K562 (cell line): ENCODE data around the gene DVL3. TPM values are rescaled to one million over a fixed set of nuclear protein-coding genes. Genes with fewer than 3 reads are reported as not detected.

Source experiments
- FOXJ3 ChIP-seq: sonication (generic); formaldehyde crosslinking; IDR thresholded peaks from 2 replicates; pipeline ENCODE4 v1.4.0; 2020; ENCODE audit warnings: mild to moderate bottlenecking, missing genetic modification reagents
- HDAC3 ChIP-seq: fragments of 450-650 bp; IDR thresholded peaks from 2 replicates; pipeline ENCODE4 v1.6.1; 2018; ENCODE audit warnings: borderline replicate concordance, mild to moderate bottlenecking, moderate library complexity; ENCODE audit not compliant: partially characterized antibody
- NRF1 ChIP-seq, 2 experiments: fragments of 450-650 bp; IDR thresholded peaks in 1 of 2; conservative IDR thresholded peaks in 1 of 2; 2 replicates each; pipeline ENCODE4 v1.6.1; 2014; ENCODE audit warnings: mild to moderate bottlenecking in 2 of 2
- TOE1 ChIP-seq, 2 experiments: fragments of 450-650 bp in 1 of 2; sonication (generic) in 1 of 2; formaldehyde crosslinking in 1 of 2; IDR thresholded peaks; 2 replicates each; pipeline versions ENCODE4 v1.7.1 to v1.8.0; 2016 to 2022; ENCODE audit warnings: borderline replicate concordance in 2 of 2, mild to moderate bottlenecking in 2 of 2, antibody characterized with exemption in 1 of 2, inconsistent platforms in 1 of 2, low read depth in 1 of 2, missing genetic modification reagents in 1 of 2, moderate library complexity in 1 of 2
- ZBTB5 ChIP-seq: fragments of 450-650 bp; IDR thresholded peaks from 2 replicates; pipeline ENCODE4 v1.6.1; 2017; ENCODE audit warnings: antibody characterized with exemption
- ZNF589 ChIP-seq: fragments of 200-800 bp; sonication (Bioruptor generic); IDR thresholded peaks from 2 replicates; pipeline ENCODE4 v1.6.1; 2016; ENCODE audit warnings: low read depth, missing genetic modification characterization, missing compliant biosample characterization
- polyA plus RNA-seq, 8 experiments: library from polyadenylated mRNA; depleted of rRNA in 4 of 8; stranded (reverse) in 5 of 8; unstranded in 3 of 8; fragments of >200 nt; fragmentation: Nextera tagmentation in 2 of 8; fragmentation: Illumina TruSeq in 1 of 8; extraction: Ambion mirVana in 2 of 8; extraction: Trizol in 1 of 8; gene quantifications; 2 replicates each; pipeline versions ENCODE4 v1.2.1 to v1.2.3, GENCODE V29; 2011 to 2014; ENCODE audit warnings: inconsistent platforms in 1 of 8, missing spikeins in 1 of 8
- total RNA-seq, 7 experiments: library from RNA; depleted of rRNA in 6 of 7; stranded (reverse); fragments of >200 nt in 6 of 7; fragmentation: Illumina TruSeq in 2 of 7; extraction: Trizol in 2 of 7; gene quantifications; 2 replicates each; pipeline versions ENCODE4 v1.2.1 to v1.2.3, GENCODE V29; 2011 to 2021; ENCODE audit warnings: low replicate concordance in 1 of 7
- TF ChIP-seq, protein P1 (sequence below): fragments of 450-650 bp; IDR thresholded peaks from 2 replicates; pipeline ENCODE4 v1.6.1; 2016; ENCODE audit warnings: borderline replicate concordance
- TF ChIP-seq, protein P2 (sequence below): sonication (generic); formaldehyde crosslinking; IDR thresholded peaks from 2 replicates; pipeline ENCODE4 v1.8.0; 2022; ENCODE audit warnings: missing genetic modification reagents, mild to moderate bottlenecking, moderate library complexity, borderline replicate concordance

DVL3 gene
- total and polyA plus RNA-seq, 9 of the 15 experiments (the other 6 are each of a cell fraction or from before 2014, with no cell fraction given), result 3.1 to 57.9 (median 20.1) TPM

- TF ChIP-seq, protein P1, sequence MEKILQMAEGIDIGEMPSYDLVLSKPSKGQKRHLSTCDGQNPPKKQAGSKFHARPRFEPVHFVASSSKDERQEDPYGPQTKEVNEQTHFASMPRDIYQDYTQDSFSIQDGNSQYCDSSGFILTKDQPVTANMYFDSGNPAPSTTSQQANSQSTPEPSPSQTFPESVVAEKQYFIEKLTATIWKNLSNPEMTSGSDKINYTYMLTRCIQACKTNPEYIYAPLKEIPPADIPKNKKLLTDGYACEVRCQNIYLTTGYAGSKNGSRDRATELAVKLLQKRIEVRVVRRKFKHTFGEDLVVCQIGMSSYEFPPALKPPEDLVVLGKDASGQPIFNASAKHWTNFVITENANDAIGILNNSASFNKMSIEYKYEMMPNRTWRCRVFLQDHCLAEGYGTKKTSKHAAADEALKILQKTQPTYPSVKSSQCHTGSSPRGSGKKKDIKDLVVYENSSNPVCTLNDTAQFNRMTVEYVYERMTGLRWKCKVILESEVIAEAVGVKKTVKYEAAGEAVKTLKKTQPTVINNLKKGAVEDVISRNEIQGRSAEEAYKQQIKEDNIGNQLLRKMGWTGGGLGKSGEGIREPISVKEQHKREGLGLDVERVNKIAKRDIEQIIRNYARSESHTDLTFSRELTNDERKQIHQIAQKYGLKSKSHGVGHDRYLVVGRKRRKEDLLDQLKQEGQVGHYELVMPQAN, result no peak
- TF ChIP-seq ZBTB5 (peak; percentile 41; the same call in 1 of the 2 replicates), NRF1 (conservative IDR thresholded peaks at IDR 0.05 in 1 of 2, IDR thresholded peaks at IDR 0.05 in 1 of 2) (peak; percentile 66 to 67), FOXJ3 (no peak), TOE1 (IDR thresholded peaks at IDR 0.05; ENCODE audit: borderline replicate concordance) (peak; percentile 78; the same call in 1 of the 2 replicates), TOE1 (CRISPR knock-in tag; IDR thresholded peaks at IDR 0.05; ENCODE audit: borderline replicate concordance, low read depth) (no peak), HDAC3 (no peak), ZNF589 (CRISPR knock-in tag) (no peak)
- TF ChIP-seq, protein P2, sequence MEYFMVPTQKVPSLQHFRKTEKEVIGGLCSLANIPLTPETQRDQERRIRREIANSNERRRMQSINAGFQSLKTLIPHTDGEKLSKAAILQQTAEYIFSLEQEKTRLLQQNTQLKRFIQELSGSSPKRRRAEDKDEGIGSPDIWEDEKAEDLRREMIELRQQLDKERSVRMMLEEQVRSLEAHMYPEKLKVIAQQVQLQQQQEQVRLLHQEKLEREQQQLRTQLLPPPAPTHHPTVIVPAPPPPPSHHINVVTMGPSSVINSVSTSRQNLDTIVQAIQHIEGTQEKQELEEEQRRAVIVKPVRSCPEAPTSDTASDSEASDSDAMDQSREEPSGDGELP (CRISPR knock-in tag), result peak; percentile 94
Observed at GRCh38 chr3:184110316-184110725, 44.9 kb upstream of the DVL3 start (continued).
